ENCODE data around the gene ANKMY2.

- no peak for TF ChIP-seq CTCF (IDR thresholded peaks at IDR 0.05 in 4 of 5, conservative IDR thresholded peaks at IDR 0.05 in 1 of 5)
- TF ChIP-seq POLR2A (IDR thresholded peaks at IDR 0.05), result no peak
Observed at GRCh38 chr7:16647435-16647960, 1.9 kb upstream of the ANKMY2 start.
